HTR-8/SVneo (cell line): ENCODE measurements around the gene BBX.

Source experiments
- DNase-seq: peaks from one replicate; pipeline ENCODE4 v3.0.0; 2011; ENCODE audit warnings: low spot score, mixed read lengths; ENCODE audit not compliant: insufficient read length
- FAIRE-seq: peaks from 2 replicates; lab custom pipeline; 2011; peaks lifted over from hg19 to GRCh38; lab: Jason Lieb, UNC

BBX gene

DNA sequence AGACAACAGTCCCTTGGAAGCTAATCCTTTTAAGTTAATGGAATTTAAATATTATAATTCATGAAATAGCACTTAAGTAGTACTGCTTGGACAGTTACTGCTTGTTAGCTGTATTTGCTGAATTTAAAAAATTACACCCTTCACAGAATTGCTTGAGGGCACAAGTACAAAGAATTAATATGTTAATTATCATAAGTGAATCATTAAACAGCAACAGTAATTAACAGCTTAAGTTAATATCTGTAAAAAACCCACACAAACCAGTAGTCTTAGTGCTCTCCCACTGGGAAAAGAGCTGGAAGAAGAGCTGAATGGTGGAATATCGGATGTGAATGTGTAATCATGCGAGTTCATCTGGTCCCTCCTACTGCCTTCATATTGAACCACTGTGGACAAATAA is 336.1 kb downstream of the BBX start:
- no peak for DNase-seq
- FAIRE-seq = no peak
